Measurements from ENCODE around the gene CUL7.
"Not testable (repeated sequence)": the region's sequence is repeated elsewhere in the genome, so short reads cannot be mapped to it uniquely, and the experiment has no call there.

CUL7 gene

GRCh38 chr6:43043310-43043709 is 10.3 kb downstream of the CUL7 start:
- DNase-seq, result no peak

- not testable (repeated sequence) for DNase-seq
These were observed 12.2 kb downstream of the CUL7 start for GRCh38 chr6:43041475-43041874.

DNA sequence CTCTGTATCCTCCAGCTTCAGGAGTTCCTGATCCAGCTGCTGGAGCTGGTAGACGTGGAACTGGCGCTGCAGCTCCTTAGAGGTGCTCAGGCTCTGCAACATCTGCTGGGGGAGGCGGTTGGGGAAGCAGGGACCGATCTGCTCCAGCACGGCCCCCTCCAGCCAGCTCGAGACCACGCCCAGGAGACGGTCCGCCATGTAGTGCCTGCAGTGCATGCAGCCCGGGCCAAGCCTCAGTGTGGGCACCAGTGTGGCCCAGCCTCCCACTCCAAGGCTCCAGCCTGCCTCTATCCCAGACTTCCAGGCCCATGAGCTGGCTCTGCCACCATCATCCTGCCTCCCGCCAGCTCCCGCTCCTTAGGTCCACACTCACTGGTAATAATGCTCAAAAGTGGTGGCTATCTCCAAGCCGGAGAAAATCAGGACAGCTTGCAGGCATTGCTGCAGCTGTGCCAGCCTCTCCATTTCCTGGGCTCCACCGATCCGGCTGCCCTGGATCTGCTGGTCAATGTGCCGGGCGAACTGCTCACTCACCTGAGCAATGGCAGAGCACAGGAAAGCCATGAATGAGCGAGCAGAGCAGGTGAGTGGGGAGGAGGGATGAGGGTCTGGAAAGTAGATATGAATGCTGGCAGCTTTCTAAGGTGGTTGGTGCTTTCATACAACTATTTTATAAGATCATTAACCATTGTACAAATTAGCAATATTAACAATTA is 13.0 kb downstream of the CUL7 start:
- no peak for DNase-seq

- no peak for DNase-seq
These were observed 14.9 kb downstream of the CUL7 start for GRCh38 chr6:43038727-43039126.

GRCh38 chr6:43037706-43038105 is 15.9 kb downstream of the CUL7 start:
- no peak for DNase-seq

DNA sequence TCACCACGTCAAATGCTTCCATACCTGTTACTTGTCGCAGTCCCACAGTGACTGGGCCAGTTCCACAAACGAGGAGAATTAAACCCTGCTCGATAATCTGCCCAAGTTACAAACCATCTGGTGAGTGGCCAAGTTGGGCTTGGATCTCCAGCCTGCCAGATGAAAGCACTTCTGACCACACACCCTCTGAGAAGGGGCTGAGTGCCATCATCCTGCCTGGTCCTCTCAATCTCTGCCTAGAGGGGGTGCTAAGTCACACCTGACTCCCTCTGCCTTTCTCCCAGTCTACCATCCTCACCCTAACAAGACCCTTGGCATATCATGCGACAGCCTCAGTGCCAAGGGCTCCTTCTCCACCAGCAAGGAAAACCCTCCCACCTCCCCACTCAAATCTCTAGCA is 16.5 kb downstream of the CUL7 start:
- DNase-seq, result no peak

DNA sequence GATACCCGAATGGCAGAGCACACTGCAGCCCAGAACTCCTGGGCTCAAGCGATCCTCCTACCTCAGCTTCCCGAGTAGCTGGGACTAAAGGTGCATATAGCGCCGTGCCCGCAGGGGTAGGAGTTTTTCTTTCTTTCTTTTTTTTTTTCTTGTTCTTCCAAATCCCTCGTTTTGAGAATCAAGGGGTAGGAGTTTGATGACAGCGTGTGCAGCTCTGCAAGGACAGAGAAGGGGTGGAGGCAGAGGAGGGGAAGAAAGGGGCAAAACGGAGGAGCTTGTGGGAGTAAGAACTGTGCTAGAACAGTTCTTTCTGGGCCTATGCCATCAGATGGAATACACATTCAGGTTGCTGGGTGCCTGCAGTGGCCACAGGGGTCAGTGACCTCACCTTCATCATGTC is 16.9 kb downstream of the CUL7 start:
- DNase-seq, result no peak

DNA sequence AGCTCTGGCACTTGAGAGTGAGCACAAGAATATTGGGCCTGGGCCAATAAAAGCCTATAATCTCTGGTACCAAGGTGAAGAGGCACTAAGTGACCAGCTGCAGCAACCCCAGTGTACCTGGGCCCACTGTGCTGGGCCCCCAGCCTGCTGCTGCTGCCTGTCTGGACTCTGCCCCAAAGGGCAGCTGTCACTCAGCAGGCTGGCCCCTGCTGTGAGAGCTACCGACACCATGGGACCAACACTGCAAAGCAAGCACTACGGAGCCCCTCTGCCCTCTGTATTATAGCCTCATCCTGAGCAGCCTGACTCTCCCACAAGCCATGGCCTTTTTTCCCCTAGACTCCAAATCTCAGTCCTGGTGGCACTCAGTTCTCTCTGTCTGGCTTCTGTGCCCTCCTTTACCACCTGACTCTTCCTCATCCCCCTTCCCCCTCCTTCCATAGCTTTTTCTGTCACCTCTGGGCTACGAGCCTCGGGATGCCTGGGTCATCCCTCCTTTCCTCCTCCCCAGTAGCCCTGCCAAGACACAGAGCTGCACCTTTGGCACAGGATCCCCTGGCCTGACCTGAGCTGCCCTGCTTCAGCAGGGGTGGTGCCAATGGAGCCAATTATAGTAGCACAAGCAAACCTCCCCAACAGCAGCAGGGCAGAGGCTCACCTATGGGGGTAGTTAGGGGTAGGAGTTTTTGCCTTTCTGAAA is 18.0 kb downstream of the CUL7 start:
- DNase-seq, result no peak

- no peak for DNase-seq
These were observed 19.5 kb downstream of the CUL7 start for GRCh38 chr6:43034190-43034525.

GRCh38 chr6:43033496-43034189 is 20.0 kb downstream of the CUL7 start:
- DNase-seq, result no peak

- DNase-seq, result no peak
These were observed 21.3 kb downstream of the CUL7 start for GRCh38 chr6:43032326-43032725.

- no peak for DNase-seq
These were observed 24.5 kb downstream of the CUL7 start for GRCh38 chr6:43029120-43029519.

- DNase-seq, result no peak
These were observed 27.3 kb downstream of the CUL7 start for GRCh38 chr6:43026365-43026764.

DNA sequence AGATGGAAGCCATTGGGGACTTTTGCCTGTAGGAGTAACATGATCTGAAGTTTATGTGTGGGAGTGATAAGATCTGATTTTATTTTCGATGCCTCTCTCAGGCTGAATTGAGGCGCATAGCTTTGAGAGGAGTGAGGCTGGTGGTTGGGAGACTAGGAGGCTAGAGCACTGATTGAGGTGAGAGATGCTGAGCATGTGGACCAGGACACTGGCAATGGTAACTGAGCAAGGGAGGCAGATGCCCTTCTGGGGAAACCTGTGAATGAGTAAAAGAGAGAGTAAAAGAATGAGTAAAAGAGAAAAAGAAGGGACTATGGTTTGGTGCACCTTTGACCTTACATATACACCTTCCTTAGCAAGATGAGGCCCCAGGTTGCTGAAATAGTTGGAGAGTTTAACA is 29.2 kb downstream of the CUL7 start:
- no peak for DNase-seq

DNA sequence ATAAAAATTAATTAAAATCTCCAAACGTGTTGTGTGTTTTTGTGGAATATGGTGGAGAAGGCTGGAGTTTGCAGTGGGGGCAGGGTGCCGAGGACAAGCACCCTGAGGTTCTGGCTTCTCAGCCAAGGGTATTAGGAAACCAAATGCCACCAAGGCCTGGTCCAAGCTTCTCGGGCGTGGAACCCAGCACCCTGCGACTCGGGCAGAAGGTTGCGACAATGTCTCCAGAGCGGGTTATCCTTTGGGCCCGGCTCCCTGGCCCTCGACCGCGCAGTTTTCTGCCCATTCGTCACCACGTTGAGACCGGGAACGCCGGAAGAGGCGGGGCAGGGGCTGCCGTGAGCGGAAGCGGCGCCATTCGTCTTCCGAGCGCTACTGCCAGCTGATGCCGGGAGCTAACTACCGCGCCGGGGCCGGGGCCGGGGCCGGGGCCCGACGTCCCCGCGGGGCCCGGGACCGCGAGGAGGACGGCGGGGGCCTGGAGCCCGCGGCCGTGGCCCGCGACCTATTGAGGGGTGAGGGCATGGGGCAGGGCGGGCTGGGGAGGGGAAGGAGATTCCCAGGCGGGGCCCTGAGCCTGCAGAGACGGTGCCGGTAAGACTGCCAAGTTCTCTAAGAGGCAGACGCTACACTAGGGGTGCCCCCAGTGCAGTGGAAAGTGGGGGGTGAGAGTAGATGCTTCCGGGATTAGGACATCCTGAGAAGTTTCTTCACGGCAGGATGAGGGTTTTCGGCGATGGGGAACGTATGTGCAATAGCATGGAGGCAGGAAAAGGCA is 32.2 kb downstream of the CUL7 start, which contains the start of gene RRP36:
RRP36 (plus strand) TSS at position 354 of the 778 bp plus-strand sequence; CDS start at position 386, 32 bp downstream.
- peak; percentile 42 to 59 for DNase-seq

GRCh38 chr6:43020847-43021246 is 32.8 kb downstream of the CUL7 start:
- DNase-seq, result no peak

DNA sequence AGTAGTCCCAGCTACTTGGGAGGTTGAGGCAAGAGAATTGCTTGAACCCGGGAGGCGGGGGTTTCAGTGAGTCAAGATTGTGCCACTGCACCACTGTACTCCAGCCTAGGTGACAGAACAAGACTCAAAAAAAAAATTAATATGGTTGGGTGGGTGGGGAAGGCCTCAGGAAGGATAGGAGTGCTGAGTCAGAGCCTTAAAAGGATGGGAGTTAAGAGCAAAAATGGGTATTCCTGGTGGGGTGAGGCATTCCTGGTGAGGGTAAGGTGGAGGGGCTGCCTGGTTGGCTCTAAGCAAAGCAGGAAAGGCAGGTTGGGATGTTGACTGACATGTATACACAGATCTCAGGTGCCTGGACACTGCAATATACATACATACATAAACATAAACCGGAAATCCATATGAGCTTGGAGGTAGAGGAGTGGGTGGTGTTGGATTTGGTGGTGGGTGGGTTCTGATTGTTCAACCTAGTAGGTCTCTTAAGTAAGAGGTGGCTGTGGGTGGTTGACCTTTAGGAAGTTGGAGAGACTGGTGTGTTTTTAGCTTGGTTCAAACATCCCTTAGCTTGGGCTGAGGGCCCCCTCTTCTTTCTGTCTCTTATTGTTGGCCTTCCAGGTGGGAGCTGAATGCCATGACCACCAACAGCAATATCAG is 33.5 kb downstream of the CUL7 start:
- DNase-seq, result no peak

- DNase-seq, result no peak
These were observed 34.5 kb downstream of the CUL7 start for GRCh38 chr6:43019152-43019551.

DNA sequence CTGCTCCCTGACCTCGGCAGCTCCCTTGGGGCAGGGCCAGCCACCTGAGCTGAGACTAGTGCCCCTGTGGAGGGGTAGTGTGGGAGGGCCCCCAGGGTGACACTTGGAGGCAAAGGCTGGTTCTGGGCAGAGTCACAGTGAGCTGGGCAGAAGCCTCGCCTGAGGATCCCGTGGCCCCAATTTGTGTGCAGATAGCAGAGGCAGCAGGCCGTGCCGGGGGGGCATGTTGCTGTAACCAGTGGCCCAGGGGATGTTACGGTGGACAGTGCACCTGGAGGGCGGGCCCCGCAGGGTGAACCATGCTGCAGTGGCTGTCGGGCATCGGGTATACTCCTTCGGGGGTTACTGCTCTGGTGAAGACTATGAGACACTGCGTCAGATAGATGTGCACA is 36.7 kb downstream of the CUL7 start:
- DNase-seq, result no peak

GRCh38 chr6:43016176-43016942 is 37.3 kb downstream of the CUL7 start:
- no peak for DNase-seq

- peak in 1 of 2 donors; percentile 63 for DNase-seq
These were observed 39.2 kb downstream of the CUL7 start for GRCh38 chr6:43014434-43014909.
